C4-2B (cell line): Measurements from ENCODE around the gene RTN3.
A peak's percentile ranks its signal among the peaks of the same experiment; 100 is the strongest.

Experiments
- H3K27ac ChIP-seq: fragments of 450-650 bp; 2 replicates; pipeline ENCODE4 v1.5.1; 2017
- ZFX ChIP-seq: fragments of 450-650 bp; IDR thresholded peaks from 2 replicates; pipeline ENCODE4 v1.6.1; 2017
- TF ChIP-seq, protein P1 (sequence below): fragments of 450-650 bp; conservative IDR thresholded peaks from 2 replicates; pipeline ENCODE4 v1.5.1; 2017; ENCODE audit warnings: mild to moderate bottlenecking

RTN3 gene

GRCh38 chr11:63660972-63661371 lies 20.3 kb upstream of the RTN3 start:
- TF ChIP-seq, protein P1, sequence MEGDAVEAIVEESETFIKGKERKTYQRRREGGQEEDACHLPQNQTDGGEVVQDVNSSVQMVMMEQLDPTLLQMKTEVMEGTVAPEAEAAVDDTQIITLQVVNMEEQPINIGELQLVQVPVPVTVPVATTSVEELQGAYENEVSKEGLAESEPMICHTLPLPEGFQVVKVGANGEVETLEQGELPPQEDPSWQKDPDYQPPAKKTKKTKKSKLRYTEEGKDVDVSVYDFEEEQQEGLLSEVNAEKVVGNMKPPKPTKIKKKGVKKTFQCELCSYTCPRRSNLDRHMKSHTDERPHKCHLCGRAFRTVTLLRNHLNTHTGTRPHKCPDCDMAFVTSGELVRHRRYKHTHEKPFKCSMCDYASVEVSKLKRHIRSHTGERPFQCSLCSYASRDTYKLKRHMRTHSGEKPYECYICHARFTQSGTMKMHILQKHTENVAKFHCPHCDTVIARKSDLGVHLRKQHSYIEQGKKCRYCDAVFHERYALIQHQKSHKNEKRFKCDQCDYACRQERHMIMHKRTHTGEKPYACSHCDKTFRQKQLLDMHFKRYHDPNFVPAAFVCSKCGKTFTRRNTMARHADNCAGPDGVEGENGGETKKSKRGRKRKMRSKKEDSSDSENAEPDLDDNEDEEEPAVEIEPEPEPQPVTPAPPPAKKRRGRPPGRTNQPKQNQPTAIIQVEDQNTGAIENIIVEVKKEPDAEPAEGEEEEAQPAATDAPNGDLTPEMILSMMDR, result no peak
- no peak for TF ChIP-seq ZFX
- H3K27ac ChIP-seq, result no peak overlapping the region

- H3K27ac ChIP-seq, result no peak overlapping the region
- TF ChIP-seq, protein P1, result no peak
- TF ChIP-seq ZFX, result no peak
Observed at GRCh38 chr11:63663809-63664208, 17.5 kb upstream of the RTN3 start.

- no peak overlapping the region for H3K27ac ChIP-seq
- no peak for TF ChIP-seq ZFX
- TF ChIP-seq, protein P1, result no peak
Observed at GRCh38 chr11:63666874-63667273, 14.4 kb upstream of the RTN3 start.

- no peak overlapping the region for H3K27ac ChIP-seq
- no peak for TF ChIP-seq ZFX
- TF ChIP-seq, protein P1, result no peak
Observed at GRCh38 chr11:63667995-63668795, 13.1 kb upstream of the RTN3 start.

GRCh38 chr11:63670096-63670432 lies 11.2 kb upstream of the RTN3 start:
- peak overlapping the region; percentile 7; the same call in 1 of the 2 replicates for H3K27ac ChIP-seq
- TF ChIP-seq, protein P1, result no peak
- no peak for TF ChIP-seq ZFX

- no peak; the same call in 1 of the 2 replicates for TF ChIP-seq ZFX
- TF ChIP-seq, protein P1, result peak; percentile 89
Observed at GRCh38 chr11:63670433-63671321, 10.6 kb upstream of the RTN3 start.

More at GRCh38 chr11:63670433-63671321, 10.6 kb upstream of the RTN3 start:
- peak overlapping the region; percentile 96 for H3K27ac ChIP-seq
